ENCODE results near the gene ADAMTSL1. TPM values are rescaled to one million over a fixed set of nuclear protein-coding genes. Genes with fewer than 3 reads are reported as not detected.

ADAMTSL1 gene
- total and polyA plus RNA-seq, 2 of the 13 experiments (the other 11 are each of a cell fraction or from before 2014, with no cell fraction given) = not detected

- H3K4me3 ChIP-seq (replicated peaks in 1 of 3; ENCODE audit: insufficient read depth in 1 of 3, low read depth in 2 of 3, low read length in 3 of 3) = no peak overlapping the region
- no peaks in the 10 kb centered on the region for H3K79me2 ChIP-seq (ENCODE audit: insufficient read depth, low read length)
- H2AFZ ChIP-seq (ENCODE audit: low read length) = no peak overlapping the region
- no peak for DNase-seq (ENCODE audit: low spot score)
- ChIA-PET POLR2A (no interaction called here), CTCF (ENCODE audit: low intra/inter-chr PET ratio, low total read pairs) (no interaction called here)
- H3K27ac ChIP-seq (ENCODE audit: extremely low read length, insufficient read depth, low read length) = no peak overlapping the region
- no peak overlapping the region for H3K9ac ChIP-seq (ENCODE audit: insufficient read depth, low read depth, low read length)
- FAIRE-seq = no peak
- no peaks in the 10 kb centered on the region for H3K36me3 ChIP-seq (replicated peaks in 1 of 2; ENCODE audit: control insufficient read depth in 1 of 2, insufficient read depth in 2 of 2, low read length in 2 of 2)
- no peaks in the 10 kb centered on the region for H4K20me1 ChIP-seq (ENCODE audit: insufficient read depth, low read length)
- intact Hi-C loops (cut with micrococcal nuclease; ENCODE audit: unreplicated experiment) (no loop called here), in situ Hi-C loops (cut with HindIII; ENCODE audit: extremely low pct_ligation_motif_present, low pct_unique_long_range_greater_than_20kb) (no loop called here)
- H3K9me3 ChIP-seq (ENCODE audit: low read length) = no peaks in the 10 kb centered on the region
- TF ChIP-seq ZNF580 (CRISPR knock-in tag; IDR thresholded peaks at IDR 0.05; ENCODE audit: borderline replicate concordance, low read depth) = no peak
- no peak for TF ChIP-seq ZNF850 (CRISPR knock-in tag; conservative IDR thresholded peaks at IDR 0.05)
- TF ChIP-seq ZNF232 (CRISPR knock-in tag; IDR thresholded peaks at IDR 0.05; ENCODE audit: borderline replicate concordance) = no peak
- no peak for TF ChIP-seq HNF4G (IDR thresholded peaks at IDR 0.05; ENCODE audit: borderline replicate concordance, low read depth, low read length)
- no peak for TF ChIP-seq HNF4G (CRISPR knock-in tag; IDR thresholded peaks at IDR 0.05; ENCODE audit: borderline replicate concordance, low read depth)
- TF ChIP-seq CEBPB (IDR thresholded peaks at IDR 0.05; ENCODE audit: borderline replicate concordance, low read depth, low read length) = no peak
- no peak for TF ChIP-seq ZNF75D (CRISPR knock-in tag; IDR thresholded peaks at IDR 0.05; ENCODE audit: borderline replicate concordance)
- no peak for TF ChIP-seq AKAP8 (CRISPR knock-in tag; IDR thresholded peaks at IDR 0.05)
- no peak for TF ChIP-seq MBD4 (IDR thresholded peaks at IDR 0.05; ENCODE audit: borderline replicate concordance, low read length)
- TF ChIP-seq ZNF570 (CRISPR knock-in tag; IDR thresholded peaks at IDR 0.05; ENCODE audit: borderline replicate concordance) = no peak
- TF ChIP-seq ZKSCAN5 (CRISPR knock-in tag; IDR thresholded peaks at IDR 0.05) = no peak
- no peak for TF ChIP-seq PBX3 (CRISPR knock-in tag; IDR thresholded peaks at IDR 0.05; ENCODE audit: borderline replicate concordance)
- TF ChIP-seq ZNF660 (CRISPR knock-in tag; IDR thresholded peaks at IDR 0.05; ENCODE audit: borderline replicate concordance, low read depth) = no peak
- TF ChIP-seq AGO1 (IDR thresholded peaks at IDR 0.05; ENCODE audit: low read depth, low read length, poor library complexity, severe bottlenecking) = no peak
- TF ChIP-seq KMT2B (CRISPR knock-in tag; IDR thresholded peaks at IDR 0.05) = no peak
- TF ChIP-seq ATF4 (CRISPR knock-in tag; IDR thresholded peaks at IDR 0.05) = no peak
- no peak for TF ChIP-seq MATR3 (CRISPR knock-in tag; IDR thresholded peaks at IDR 0.05)
- TF ChIP-seq IKZF5 (CRISPR knock-in tag; IDR thresholded peaks at IDR 0.05) = no peak
- TF ChIP-seq ZZZ3 (CRISPR knock-in tag; IDR thresholded peaks at IDR 0.05; ENCODE audit: borderline replicate concordance) = no peak
- TF ChIP-seq KAT2B (IDR thresholded peaks at IDR 0.05; ENCODE audit: borderline replicate concordance, low read depth, low read length) = no peak
- no peak for TF ChIP-seq ZMYM4 (CRISPR knock-in tag; IDR thresholded peaks at IDR 0.05)
- 19% methylated on average over 3 of the region's 3 CpGs for WGBS (ENCODE audit: low lambda C conversion rate)
- H3K4me1 ChIP-seq (ENCODE audit: insufficient read depth, low read length) = no peaks in the 10 kb centered on the region
- H3K4me2 ChIP-seq (ENCODE audit: low read depth, low read length) = no peak overlapping the region
- BruUV-seq (replicated peaks) = no TSS peak
- peaks cover 1 to 16% of the 10 kb centered on the region in 2 experiments; a peak in 1 of 5 replicates for H3K27me3 ChIP-seq (ENCODE audit: control insufficient read depth in 1 of 2, insufficient read depth in 2 of 2, low read length in 2 of 2)
- no peak for ATAC-seq
Measured at GRCh38 chr9:18926513-18926912, 452.6 kb downstream of the ADAMTSL1 start.

All from HepG2 (cell line).